MM.1S (cell line): ENCODE results near the gene SSC5D.

Experiments
- EZH2 ChIP-seq: fragments of 300-600 bp; sonication (generic); optimal IDR thresholded peaks from 2 replicates; pipeline ENCODE3; 2017; ENCODE audit warnings: low read depth, mild to moderate bottlenecking, antibody characterized with exemption, low read length, mixed read lengths
- EZH2phosphoT487 ChIP-seq: fragments of 300-600 bp; sonication (generic); IDR thresholded peaks from 2 replicates; pipeline ENCODE4 v1.6.1; 2018; ENCODE audit warnings: antibody characterized with exemption, low read length
- TF ChIP-seq, protein P1 (sequence below): fragments of 300-600 bp; sonication (generic); IDR thresholded peaks from 2 replicates; pipeline ENCODE4 v1.5.1; 2016; ENCODE audit warnings: antibody characterized with exemption, low read length, mixed read lengths

DNA sequence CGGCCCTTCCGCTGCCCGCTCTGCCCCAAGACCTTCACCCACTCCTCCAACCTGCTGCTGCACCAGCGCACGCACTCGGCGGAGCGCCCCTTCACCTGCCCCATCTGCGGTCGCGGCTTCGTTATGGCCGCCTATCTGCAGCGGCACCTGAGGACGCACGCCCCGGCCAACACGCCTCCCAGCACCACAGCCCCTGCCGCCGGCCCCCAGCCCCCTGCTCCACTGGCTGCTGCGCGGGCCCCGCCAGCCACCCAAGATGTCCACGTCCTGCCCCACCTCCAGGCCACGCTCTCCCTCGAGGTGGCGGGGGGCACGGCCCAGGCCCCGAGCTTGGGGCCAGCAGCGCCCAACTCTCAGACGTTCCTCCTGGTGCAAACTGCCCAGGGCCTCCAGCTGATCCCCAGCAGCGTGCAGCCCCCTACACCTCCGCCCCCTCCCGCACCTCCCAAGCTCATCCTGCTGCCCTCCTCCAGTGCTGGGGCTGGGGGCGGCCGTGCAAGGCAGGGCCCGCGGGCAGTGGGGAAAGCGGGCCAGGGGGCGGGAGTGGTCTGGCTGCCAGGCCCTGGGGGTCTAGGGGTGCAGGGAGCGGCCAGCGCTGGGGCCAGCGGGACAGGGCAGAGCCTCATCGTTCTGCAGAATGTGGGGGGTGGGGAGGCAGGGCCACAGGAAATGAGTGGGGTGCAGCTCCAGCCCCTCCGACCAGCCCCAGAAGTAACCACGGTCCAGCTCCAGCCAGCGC is 5.1 kb upstream of the SSC5D start:
- TF ChIP-seq, protein P1, sequence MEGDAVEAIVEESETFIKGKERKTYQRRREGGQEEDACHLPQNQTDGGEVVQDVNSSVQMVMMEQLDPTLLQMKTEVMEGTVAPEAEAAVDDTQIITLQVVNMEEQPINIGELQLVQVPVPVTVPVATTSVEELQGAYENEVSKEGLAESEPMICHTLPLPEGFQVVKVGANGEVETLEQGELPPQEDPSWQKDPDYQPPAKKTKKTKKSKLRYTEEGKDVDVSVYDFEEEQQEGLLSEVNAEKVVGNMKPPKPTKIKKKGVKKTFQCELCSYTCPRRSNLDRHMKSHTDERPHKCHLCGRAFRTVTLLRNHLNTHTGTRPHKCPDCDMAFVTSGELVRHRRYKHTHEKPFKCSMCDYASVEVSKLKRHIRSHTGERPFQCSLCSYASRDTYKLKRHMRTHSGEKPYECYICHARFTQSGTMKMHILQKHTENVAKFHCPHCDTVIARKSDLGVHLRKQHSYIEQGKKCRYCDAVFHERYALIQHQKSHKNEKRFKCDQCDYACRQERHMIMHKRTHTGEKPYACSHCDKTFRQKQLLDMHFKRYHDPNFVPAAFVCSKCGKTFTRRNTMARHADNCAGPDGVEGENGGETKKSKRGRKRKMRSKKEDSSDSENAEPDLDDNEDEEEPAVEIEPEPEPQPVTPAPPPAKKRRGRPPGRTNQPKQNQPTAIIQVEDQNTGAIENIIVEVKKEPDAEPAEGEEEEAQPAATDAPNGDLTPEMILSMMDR: no peak
- TF ChIP-seq EZH2 (no peak), EZH2phosphoT487 (no peak)
